Heart right ventricle (tissue), 16 donors: ENCODE measurements around the gene PTPRE. TPM values are rescaled to one million over a fixed set of nuclear protein-coding genes. Genes with fewer than 3 reads are reported as not detected.
A peak's percentile ranks its signal among the peaks of the same experiment; 100 is the strongest.

Source experiments
- ATAC-seq, 8 donors: fragments of 200-7000 bp; cut with Tn5 transposase; one replicate each; pipeline ENCODE4 v1.9.1; 2020; ENCODE audit warnings: mild to moderate bottlenecking in 8 of 8, moderate library complexity in 8 of 8, moderate number of reproducible peaks in 1 of 8
- DNase-seq, 2 donors: peaks; one replicate each; pipeline ENCODE4 v3.0.0-alpha.2; 2020
- H3K27ac ChIP-seq, 10 donors: fragments of 200-600 bp; sonication (generic) in 2 of 10; one replicate each; pipeline versions ENCODE4 v1.5.0 to v1.8.0; 2020 to 2022; ENCODE audit warnings: mild to moderate bottlenecking in 3 of 10
- H3K27me3 ChIP-seq, 7 donors: fragments of 200-600 bp; one replicate each; pipeline ENCODE4 v1.8.0; 2021 to 2022; ENCODE audit warnings: mild to moderate bottlenecking in 2 of 7
- H3K36me3 ChIP-seq, 9 donors: fragments of 200-600 bp; sonication (generic) in 1 of 9; one replicate each; pipeline versions ENCODE4 v1.5.0 to v1.8.0; 2020 to 2022; ENCODE audit warnings: mild to moderate bottlenecking in 2 of 9
- H3K4me1 ChIP-seq, 9 donors: fragments of 200-600 bp; sonication (generic) in 1 of 9; one replicate each; pipeline versions ENCODE4 v1.5.0 to v1.8.0; 2020 to 2022; ENCODE audit warnings: mild to moderate bottlenecking in 4 of 9
- H3K4me3 ChIP-seq, 10 donors: fragments of 200-600 bp; sonication (generic) in 2 of 10; one replicate each; pipeline versions ENCODE4 v1.5.0 to v1.8.0; 2020 to 2022; ENCODE audit warnings: mild to moderate bottlenecking in 7 of 10, moderate library complexity in 2 of 10
- H3K9me3 ChIP-seq, 11 donors: fragments of 200-600 bp in 10 of 11; sonication (generic) in 2 of 11; one replicate each; pipeline versions ENCODE4 v1.5.0 to v1.8.0; 2013 to 2022; ENCODE audit warnings: mild to moderate bottlenecking in 2 of 11, control low read depth in 1 of 11, moderate library complexity in 1 of 11
- WGBS, 2 donors: extraction: QIAGEN DNeasy Blood & Tissue Kit; methylation state at CpG; one replicate each; pipeline ENCODE4 v1.1.7; 2013; ENCODE audit warnings: inconsistent platforms in 1 of 2; 5-methylcytosine and 5-hydroxymethylcytosine counted together
- intact Hi-C, 10 donors: fragments of 100-400 bp; cut with DNase I; formaldehyde crosslinking; loops; one replicate each; pipeline versions ENCODE4 v1.11.1 to v1.14.2; 2022
- polyA plus RNA-seq, 2 donors: library from polyadenylated mRNA; stranded (reverse); fragments of 200-250 nt; gene quantifications; one replicate each; pipeline ENCODE4 v1.2.3, GENCODE V29; 2013
- total RNA-seq, 10 donors: library from RNA; stranded (reverse); fragmentation: NEBNext Ultra II Directional in 3 of 10; extraction: Animal tissue kit (Norgen Biotek cat#: 25700) in 3 of 10; gene quantifications; one replicate each; pipeline versions ENCODE4 v1.2.1 to v1.2.4, GENCODE V29; 2021 to 2023
- TF ChIP-seq, protein P1 (sequence below), 9 donors: fragments of 200-600 bp; sonication (generic) in 2 of 9; IDR thresholded peaks; one replicate each; pipeline versions ENCODE4 v1.5.0 to v1.8.0; 2021 to 2022; ENCODE audit warnings: antibody characterized with exemption in 9 of 9, mild to moderate bottlenecking in 5 of 9, moderate library complexity in 1 of 9
- donor health status: Arrhythmogenic right ventricular cardiomyopathy.
- donor health status: ischemic (EF 13 %, LVEDD 7.1; RV severe dilation, severe dysfunction).
- donor health status: healthy with polysubstance abuse.
- donor health status: DM: no; HTN: yes; CAD: no.
- donor health status: DM: no; HTN: no; CAD: no.
- donor health status: ischemic (EF 25% LVEDD 6.9; RV normal size, moderate dysfunction).
- donor health status: ischemic (EF 25% LVEDD 5.7; RV mildly dilated, moderate dysfunction).
- donor health status: healthy.
- donor health status: DM: yes; HTN: yes; CAD: no.
- donor health status: Ischemic cardiomyopathy.
- donor health status: ischemic (EF 35%, LVEDD 5.7; RV mildly dilated, moderate dysfunction).
- donor health status: nonischemic (EF 11% LVEDD 7.7; RV severe dilation, severe dysfunction).
- donor health status: DM: yes; HTN: yes; CAD: no.
- donor health status: PGD.
- donor health status: ischemic (EF 29% LVEDD 5.4; RV normal size, mild dysfunction).
- donor health status: nonischemic (EF 23%, LVEDD 6.1; RV moderate dilation, normal function).

Gene PTPRE
- total and polyA plus RNA-seq, 12 donors, result 6.1 to 42.8 (median 22.1) TPM

DNA sequence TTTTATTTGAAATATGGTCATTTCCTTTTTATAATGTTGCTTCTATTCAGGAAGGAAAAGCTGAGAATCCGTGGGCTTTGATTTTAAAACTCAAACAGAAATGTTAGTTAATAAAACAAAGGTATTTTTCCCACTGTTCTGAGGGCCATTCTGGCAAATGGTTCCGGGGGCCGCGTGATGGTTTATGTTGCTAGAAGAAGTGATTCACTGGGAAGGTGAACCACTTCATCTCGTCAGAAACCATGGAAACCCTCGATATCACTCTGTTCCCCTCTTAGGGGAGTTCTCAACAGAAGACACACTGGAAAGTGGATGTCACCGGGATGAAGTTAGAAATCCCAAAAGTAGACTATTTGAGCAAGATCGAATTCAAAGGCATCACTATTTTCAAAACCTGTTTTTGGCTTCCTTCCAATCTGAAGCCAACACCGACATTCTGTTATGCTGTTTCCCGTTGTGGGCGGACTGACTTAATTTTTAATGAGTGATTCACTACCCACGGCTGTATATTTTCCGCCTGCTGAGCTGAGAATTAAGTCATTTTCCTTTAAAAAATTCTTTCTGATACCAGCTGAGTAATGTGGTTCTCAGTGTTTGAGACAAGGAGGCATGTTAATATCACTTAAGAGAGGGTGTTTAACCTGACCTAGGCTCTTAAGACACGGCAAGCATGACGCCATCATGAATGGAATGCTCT lies 84.1 kb downstream of the PTPRE start:
- 53 to 59% methylated on average over 15 of the region's 15 CpGs for WGBS, 2 donors
- peaks cover 16 to 69% (median 61%) of the 10 kb centered on the region in 9 donors for H3K4me1 ChIP-seq

DNA sequence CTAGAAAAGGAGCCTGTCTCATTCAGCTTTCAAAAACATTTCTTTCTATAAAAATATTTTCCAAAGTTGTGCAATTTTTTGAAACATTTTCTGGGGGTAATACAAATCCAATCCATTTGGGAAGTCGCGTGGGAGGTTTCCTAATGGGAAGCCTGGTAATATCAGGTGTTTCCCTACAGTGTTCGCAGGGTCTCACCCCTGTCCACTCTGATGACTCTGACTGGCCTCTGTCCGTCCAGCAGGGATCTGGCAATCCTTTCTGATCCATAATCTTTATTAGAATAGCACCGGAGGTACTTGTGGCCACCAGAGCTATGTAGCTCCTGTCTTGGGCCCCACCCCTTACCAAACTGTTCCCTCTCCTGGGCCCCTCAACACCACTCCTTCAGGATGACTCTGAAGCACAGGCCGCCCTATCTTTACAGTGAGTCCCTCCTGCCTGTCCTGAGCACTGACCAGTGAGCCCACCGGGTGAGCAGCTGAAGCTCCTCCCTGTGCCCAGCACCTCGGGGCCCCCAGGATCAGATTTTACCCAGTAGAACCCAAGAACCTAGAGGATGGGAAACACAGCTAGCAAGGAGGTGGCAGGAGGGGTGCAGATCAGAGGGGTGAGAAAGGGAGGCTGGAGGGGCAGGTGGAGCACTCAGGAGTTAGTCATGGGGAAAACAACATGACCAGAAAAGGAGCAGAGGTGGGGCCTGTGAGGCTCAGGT lies 84.8 kb downstream of the PTPRE start:
- Histone ChIP-seq H3K36me3 (no peaks in the 10 kb centered on the region), H3K4me1 (peaks cover 16 to 70% (median 62%) of the 10 kb centered on the region in 9 donors), H3K27ac (peak overlapping the region in 7 of 10 donors; percentile 42 to 88 (median 69)), H3K4me3 (no peak overlapping the region), H3K27me3 (no peaks in the 10 kb centered on the region), H3K9me3 (no peaks in the 10 kb centered on the region)
- TF ChIP-seq, protein P1, sequence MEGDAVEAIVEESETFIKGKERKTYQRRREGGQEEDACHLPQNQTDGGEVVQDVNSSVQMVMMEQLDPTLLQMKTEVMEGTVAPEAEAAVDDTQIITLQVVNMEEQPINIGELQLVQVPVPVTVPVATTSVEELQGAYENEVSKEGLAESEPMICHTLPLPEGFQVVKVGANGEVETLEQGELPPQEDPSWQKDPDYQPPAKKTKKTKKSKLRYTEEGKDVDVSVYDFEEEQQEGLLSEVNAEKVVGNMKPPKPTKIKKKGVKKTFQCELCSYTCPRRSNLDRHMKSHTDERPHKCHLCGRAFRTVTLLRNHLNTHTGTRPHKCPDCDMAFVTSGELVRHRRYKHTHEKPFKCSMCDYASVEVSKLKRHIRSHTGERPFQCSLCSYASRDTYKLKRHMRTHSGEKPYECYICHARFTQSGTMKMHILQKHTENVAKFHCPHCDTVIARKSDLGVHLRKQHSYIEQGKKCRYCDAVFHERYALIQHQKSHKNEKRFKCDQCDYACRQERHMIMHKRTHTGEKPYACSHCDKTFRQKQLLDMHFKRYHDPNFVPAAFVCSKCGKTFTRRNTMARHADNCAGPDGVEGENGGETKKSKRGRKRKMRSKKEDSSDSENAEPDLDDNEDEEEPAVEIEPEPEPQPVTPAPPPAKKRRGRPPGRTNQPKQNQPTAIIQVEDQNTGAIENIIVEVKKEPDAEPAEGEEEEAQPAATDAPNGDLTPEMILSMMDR (IDR thresholded peaks at IDR 0.05), result no peak
- DNase-seq, result no peak
- intact Hi-C loops, result no loop called here
- WGBS, 2 donors, result 76 to 79% methylated on average over 8 of the region's 8 CpGs
- peak in 2 of 8 donors; percentile 11 to 24 for ATAC-seq

More for the DNA sequence above, 84.1 kb downstream of the PTPRE start:
- intact Hi-C loops, result no loop called here
- H3K36me3 ChIP-seq, result no peaks in the 10 kb centered on the region
- no peak overlapping the region for H3K4me3 ChIP-seq
- H3K9me3 ChIP-seq, result no peaks in the 10 kb centered on the region
- ATAC-seq (peak in 7 of 8 donors; percentile 20 to 67 (median 52)), DNase-seq (peak in 1 of 2 donors; percentile 44)
- TF ChIP-seq, protein P1 (IDR thresholded peaks at IDR 0.05), result no peak
- peak overlapping the region in 7 of 10 donors; percentile 42 to 88 (median 69) for H3K27ac ChIP-seq
- H3K27me3 ChIP-seq, result no peaks in the 10 kb centered on the region

- 88 to 90% methylated on average over 8 of the region's 8 CpGs for WGBS, 2 donors
- ATAC-seq, result no peak
Observed at GRCh38 chr10:127992376-127992775, 85.5 kb downstream of the PTPRE start.

GRCh38 chr10:127993056-127993690 lies 86.3 kb downstream of the PTPRE start:
- Histone ChIP-seq H3K4me3 (no peak overlapping the region), H3K27ac (no peak overlapping the region), H3K9me3 (no peaks in the 10 kb centered on the region), H3K4me1 (peaks cover 19 to 70% (median 62%) of the 10 kb centered on the region in 9 donors), H3K27me3 (no peaks in the 10 kb centered on the region), H3K36me3 (no peaks in the 10 kb centered on the region)
- DNase-seq (no peak), ATAC-seq (no peak)
- TF ChIP-seq, protein P1 (IDR thresholded peaks at IDR 0.05), result no peak
- intact Hi-C loops, result no loop called here
- 94 to 95% methylated on average over 12 of the region's 12 CpGs for WGBS, 2 donors

More at GRCh38 chr10:127992376-127992775, 85.5 kb downstream of the PTPRE start:
- Histone ChIP-seq H3K36me3 (no peaks in the 10 kb centered on the region), H3K4me1 (peaks cover 19 to 70% (median 62%) of the 10 kb centered on the region in 9 donors), H3K27me3 (no peaks in the 10 kb centered on the region), H3K9me3 (no peaks in the 10 kb centered on the region), H3K27ac (peak overlapping the region in 3 of 10 donors; percentile 69 to 88 (median 88)), H3K4me3 (no peak overlapping the region)
- TF ChIP-seq, protein P1 (IDR thresholded peaks at IDR 0.05), result no peak
- intact Hi-C loops, result no loop called here
- DNase-seq, result no peak
